ENCODE results near the gene ZDHHC20. TPM values are rescaled to one million over a fixed set of nuclear protein-coding genes. Genes with fewer than 3 reads are reported as not detected.

The ZDHHC20 gene
- total and polyA plus RNA-seq, 2 donors: 39.7 to 69.9 TPM

DNA sequence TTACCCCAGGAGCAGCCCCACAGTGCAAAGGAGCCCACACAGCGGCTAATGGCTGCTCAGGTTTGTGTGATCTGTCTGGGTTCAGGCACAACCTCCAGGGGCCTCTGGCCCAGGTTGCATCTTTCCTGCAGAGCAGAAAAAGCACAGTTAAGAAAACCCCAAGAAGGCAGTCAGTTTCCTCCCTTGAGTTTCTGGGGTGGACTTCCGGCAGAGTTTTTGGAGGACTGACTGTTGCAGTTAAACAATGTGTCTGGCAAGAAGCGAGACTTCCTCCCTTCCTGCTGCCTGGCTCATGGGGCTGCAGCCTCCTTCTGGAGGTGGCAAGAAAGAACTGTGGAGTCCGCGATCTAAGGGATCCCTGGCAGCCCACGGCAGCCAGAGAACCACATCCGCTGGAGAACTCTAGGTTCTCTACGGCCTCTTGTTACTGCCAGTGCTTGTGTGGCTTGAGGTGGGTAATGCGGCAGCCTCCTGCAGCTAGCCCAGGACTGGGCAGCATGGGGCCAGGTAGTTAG lies 114.4 kb downstream of the ZDHHC20 start:
- Histone ChIP-seq H3K27ac (ENCODE audit: low read depth in 1 of 2, low read length in 1 of 2) (peak overlapping the region; percentile 86 to 89), H3K27me3 (ENCODE audit: control insufficient read depth in 2 of 2, insufficient read depth in 1 of 2, low read length in 1 of 2) (no peaks in the 10 kb centered on the region), H3K9me3 (ENCODE audit: control insufficient read depth in 2 of 2, insufficient read depth in 1 of 2, low read length in 1 of 2) (no peaks in the 10 kb centered on the region), H3K4me1 (ENCODE audit: control insufficient read depth in 2 of 2, insufficient read depth in 2 of 2, low read length in 2 of 2) (peaks cover 15 to 27% of the 10 kb centered on the region in 2 donors), H3K36me3 (ENCODE audit: control insufficient read depth in 2 of 2, insufficient read depth in 2 of 2, low read length in 1 of 2) (no peaks in the 10 kb centered on the region), H3K4me3 (ENCODE audit: low read length in 2 of 2) (peak overlapping the region; percentile 11 to 19)
- WGBS: 44% methylated on average over 9 of the region's 9 CpGs
- peak in 8 of 9 donors; percentile 9 to 78 (median 42) for DNase-seq (ENCODE audit: low read depth in 6 of 9, low spot score in 9 of 9)

DNA sequence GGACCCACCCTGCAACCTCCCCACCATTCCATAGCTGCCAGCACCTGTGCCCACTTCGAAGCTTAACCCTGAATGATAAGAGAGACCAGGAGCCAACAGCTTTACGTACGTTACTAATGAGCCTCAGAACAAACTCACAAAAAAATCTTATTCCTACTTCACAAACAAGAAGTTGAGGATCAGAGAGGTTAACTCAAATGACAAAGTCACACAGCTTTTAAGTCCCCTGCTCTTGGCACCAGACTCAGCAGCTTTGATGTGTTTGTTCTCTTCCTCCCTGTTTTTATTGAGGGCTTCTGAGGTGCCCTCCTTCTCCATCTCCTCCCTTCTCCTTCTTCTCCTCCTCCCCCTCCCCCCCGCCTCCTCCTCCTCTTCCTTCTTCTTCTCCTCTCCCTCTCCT lies 115.4 kb downstream of the ZDHHC20 start:
- peak in 1 of 9 donors; percentile 40 for DNase-seq (ENCODE audit: low read depth in 6 of 9, low spot score in 9 of 9)
- 79% methylated on average over 4 of the region's 4 CpGs for WGBS
- H3K4me3 ChIP-seq (ENCODE audit: low read length in 2 of 2): peak overlapping the region in 1 of 2 donors; percentile 0
- no peaks in the 10 kb centered on the region for H3K27me3 ChIP-seq (ENCODE audit: control insufficient read depth in 2 of 2, insufficient read depth in 1 of 2, low read length in 1 of 2)
- H3K9me3 ChIP-seq (ENCODE audit: control insufficient read depth in 2 of 2, insufficient read depth in 1 of 2, low read length in 1 of 2): no peaks in the 10 kb centered on the region
- no peaks in the 10 kb centered on the region for H3K36me3 ChIP-seq (ENCODE audit: control insufficient read depth in 2 of 2, insufficient read depth in 2 of 2, low read length in 1 of 2)
- H3K4me1 ChIP-seq (ENCODE audit: control insufficient read depth in 2 of 2, insufficient read depth in 2 of 2, low read length in 2 of 2): peaks cover 15 to 27% of the 10 kb centered on the region in 2 donors
- H3K27ac ChIP-seq (ENCODE audit: low read depth in 1 of 2, low read length in 1 of 2): peak overlapping the region; percentile 15 to 89

DNA sequence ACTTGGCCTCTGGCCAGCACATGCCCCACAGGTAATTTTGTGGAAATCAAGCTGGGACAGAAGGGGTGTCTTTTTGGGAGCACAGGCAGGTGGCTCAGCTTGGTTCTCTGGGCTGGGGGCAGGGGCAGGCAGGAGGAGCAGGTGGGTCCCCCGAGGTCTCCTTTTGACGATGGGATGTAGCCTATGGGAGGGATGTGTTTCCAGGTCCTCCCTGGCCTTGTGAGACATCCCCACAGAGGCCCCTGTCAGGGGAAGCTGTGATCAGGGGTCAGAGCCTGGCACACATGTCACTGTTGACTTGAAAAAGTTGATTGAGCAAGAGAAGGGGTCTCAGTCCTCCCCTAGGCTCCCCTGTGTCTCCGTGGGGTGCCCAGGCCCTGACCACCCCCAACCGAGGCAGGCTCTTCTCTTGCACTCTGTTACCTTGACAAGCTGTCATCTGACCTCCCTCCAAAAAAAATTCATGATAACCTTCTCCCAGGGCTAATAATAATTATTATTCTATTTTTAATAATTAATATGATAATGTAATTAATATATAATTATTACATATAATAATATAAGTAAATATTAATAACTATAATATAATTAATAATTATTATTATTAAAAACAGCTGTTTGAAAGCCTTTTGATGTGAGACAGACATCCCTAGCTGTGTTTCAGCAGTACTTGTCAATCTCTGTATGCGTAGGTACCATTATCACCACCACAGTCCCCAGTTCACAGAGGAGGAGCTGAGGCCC lies 116.2 kb downstream of the ZDHHC20 start:
- peak overlapping the region; percentile 11 to 40 for H3K27ac ChIP-seq (ENCODE audit: low read depth in 1 of 2, low read length in 1 of 2)
- no peaks in the 10 kb centered on the region for H3K36me3 ChIP-seq (ENCODE audit: control insufficient read depth in 2 of 2, insufficient read depth in 2 of 2, low read length in 1 of 2)
- no peak overlapping the region for H3K4me3 ChIP-seq (ENCODE audit: low read length in 2 of 2)
- H3K27me3 ChIP-seq (ENCODE audit: control insufficient read depth in 2 of 2, insufficient read depth in 1 of 2, low read length in 1 of 2): no peaks in the 10 kb centered on the region
- WGBS: 93% methylated on average over 5 of the region's 5 CpGs
- DNase-seq (ENCODE audit: low read depth in 6 of 9, low spot score in 9 of 9): no peak
- peaks cover 15 to 27% of the 10 kb centered on the region in 2 donors for H3K4me1 ChIP-seq (ENCODE audit: control insufficient read depth in 2 of 2, insufficient read depth in 2 of 2, low read length in 2 of 2)
- H3K9me3 ChIP-seq (ENCODE audit: control insufficient read depth in 2 of 2, insufficient read depth in 1 of 2, low read length in 1 of 2): no peaks in the 10 kb centered on the region

DNA sequence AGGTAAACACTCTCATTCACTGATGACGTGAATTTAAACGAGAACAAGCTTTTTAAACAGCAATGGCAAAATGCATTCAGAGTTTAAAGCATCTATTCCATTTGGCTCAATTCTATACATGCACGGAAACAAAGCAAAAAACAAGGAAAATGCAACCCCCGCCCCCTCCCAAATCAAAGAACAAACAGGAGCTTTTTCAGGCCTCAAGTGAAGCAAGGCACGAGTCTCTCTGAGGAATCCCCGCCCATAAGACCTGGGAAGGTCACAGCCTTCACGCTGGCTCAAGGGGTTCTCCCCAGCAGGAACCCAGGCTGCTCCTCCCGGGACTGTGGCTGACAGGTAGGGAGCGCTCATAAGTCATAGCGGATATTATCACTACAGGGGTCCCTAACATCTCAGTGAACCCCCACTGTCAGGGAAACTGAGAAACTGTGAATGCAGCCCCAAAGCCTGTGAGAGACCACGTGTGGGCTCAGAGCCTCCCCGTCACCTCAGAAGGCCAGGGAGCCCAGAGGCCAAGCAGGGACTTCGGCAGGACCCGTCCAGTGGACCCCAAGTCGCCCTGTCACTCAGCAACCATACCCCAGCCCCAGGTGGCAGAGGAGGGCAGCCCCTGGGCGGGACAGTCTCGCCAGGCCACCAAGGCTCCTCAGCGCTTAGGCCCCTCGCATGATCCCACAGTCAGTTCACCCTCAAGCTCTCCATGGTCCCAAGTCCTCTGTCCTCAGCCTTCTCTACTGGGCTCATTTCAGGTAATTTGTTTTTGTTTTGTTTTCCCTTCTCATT lies 117.3 kb downstream of the ZDHHC20 start:
- Histone ChIP-seq H3K4me1 (ENCODE audit: control insufficient read depth in 2 of 2, insufficient read depth in 2 of 2, low read length in 2 of 2) (peaks cover 15 to 27% of the 10 kb centered on the region in 2 donors), H3K27ac (ENCODE audit: low read depth in 1 of 2, low read length in 1 of 2) (no peak overlapping the region), H3K27me3 (ENCODE audit: control insufficient read depth in 2 of 2, insufficient read depth in 1 of 2, low read length in 1 of 2) (no peaks in the 10 kb centered on the region), H3K36me3 (ENCODE audit: control insufficient read depth in 2 of 2, insufficient read depth in 2 of 2, low read length in 1 of 2) (no peaks in the 10 kb centered on the region), H3K9me3 (ENCODE audit: control insufficient read depth in 2 of 2, insufficient read depth in 1 of 2, low read length in 1 of 2) (no peaks in the 10 kb centered on the region), H3K4me3 (ENCODE audit: low read length in 2 of 2) (no peak overlapping the region)
- 96% methylated on average over 19 of the region's 19 CpGs for WGBS
- no peak for DNase-seq (ENCODE audit: low read depth in 6 of 9, low spot score in 9 of 9)

DNA sequence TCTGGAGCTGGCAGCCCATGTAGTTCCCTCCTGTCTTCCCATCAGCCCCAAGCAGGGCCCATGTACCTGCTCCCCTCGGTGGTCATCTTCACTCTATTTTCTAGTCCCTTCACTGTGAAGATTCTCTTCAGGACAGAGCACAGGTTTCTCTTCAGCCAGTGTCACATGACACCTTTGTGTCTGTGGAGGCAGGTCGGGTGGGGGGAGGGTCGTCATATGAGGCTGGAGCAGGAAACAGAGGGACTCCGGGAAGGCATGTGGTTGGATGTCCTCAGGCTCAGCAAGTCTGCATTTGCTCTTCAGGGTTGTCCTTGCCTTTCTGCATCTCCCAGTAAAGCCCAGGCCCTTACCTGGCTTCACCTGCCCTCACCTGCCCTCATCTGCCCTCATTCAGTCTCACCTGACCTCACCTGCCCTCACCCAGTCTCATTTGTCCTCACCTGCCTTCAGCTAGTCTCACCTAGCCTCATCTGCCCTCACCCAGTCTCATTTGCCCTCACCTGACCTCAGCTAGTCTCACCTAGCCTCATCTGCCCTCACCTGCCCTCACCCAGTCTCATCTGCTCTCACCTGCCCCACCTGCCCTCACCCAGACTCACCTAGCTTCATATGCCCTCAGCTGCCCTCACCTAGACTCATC lies 120.3 kb downstream of the ZDHHC20 start:
- no peaks in the 10 kb centered on the region for H3K9me3 ChIP-seq (ENCODE audit: control insufficient read depth in 2 of 2, insufficient read depth in 1 of 2, low read length in 1 of 2)
- 65% methylated on average over 4 of the region's 4 CpGs for WGBS
- no peak for DNase-seq (ENCODE audit: low read depth in 6 of 9, low spot score in 9 of 9)
- H3K36me3 ChIP-seq (ENCODE audit: control insufficient read depth in 2 of 2, insufficient read depth in 2 of 2, low read length in 1 of 2): no peaks in the 10 kb centered on the region
- no peaks in the 10 kb centered on the region for H3K27me3 ChIP-seq (ENCODE audit: control insufficient read depth in 2 of 2, insufficient read depth in 1 of 2, low read length in 1 of 2)
- no peak overlapping the region for H3K27ac ChIP-seq (ENCODE audit: low read depth in 1 of 2, low read length in 1 of 2)
- H3K4me3 ChIP-seq (ENCODE audit: low read length in 2 of 2): no peak overlapping the region
- peaks cover 6 to 13% of the 10 kb centered on the region in 2 donors for H3K4me1 ChIP-seq (ENCODE audit: control insufficient read depth in 2 of 2, insufficient read depth in 2 of 2, low read length in 2 of 2)

DNA sequence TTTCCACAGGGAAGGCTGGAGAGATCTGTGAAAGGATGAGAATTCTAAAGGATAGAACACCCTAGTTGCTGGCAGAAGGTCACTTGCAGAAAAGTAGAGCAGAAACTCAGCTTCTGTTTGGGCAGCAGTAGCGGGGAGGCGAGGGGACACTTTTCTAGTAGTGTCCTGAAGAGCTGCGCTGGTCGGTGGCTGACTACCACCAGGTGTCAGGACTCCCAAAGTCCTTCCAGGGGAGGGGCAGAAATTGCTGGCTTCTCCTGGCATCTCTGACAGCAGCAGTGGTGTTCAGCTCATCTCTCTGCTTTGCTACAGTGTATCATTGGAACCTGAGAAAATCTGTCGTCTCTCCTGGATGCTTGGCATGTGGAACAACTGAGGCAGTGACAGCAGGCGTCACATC lies 120.9 kb downstream of the ZDHHC20 start:
- 94% methylated on average over 6 of the region's 6 CpGs for WGBS
- H3K9me3 ChIP-seq (ENCODE audit: control insufficient read depth in 2 of 2, insufficient read depth in 1 of 2, low read length in 1 of 2): no peaks in the 10 kb centered on the region
- no peak for DNase-seq (ENCODE audit: low read depth in 6 of 9, low spot score in 9 of 9)

DNA sequence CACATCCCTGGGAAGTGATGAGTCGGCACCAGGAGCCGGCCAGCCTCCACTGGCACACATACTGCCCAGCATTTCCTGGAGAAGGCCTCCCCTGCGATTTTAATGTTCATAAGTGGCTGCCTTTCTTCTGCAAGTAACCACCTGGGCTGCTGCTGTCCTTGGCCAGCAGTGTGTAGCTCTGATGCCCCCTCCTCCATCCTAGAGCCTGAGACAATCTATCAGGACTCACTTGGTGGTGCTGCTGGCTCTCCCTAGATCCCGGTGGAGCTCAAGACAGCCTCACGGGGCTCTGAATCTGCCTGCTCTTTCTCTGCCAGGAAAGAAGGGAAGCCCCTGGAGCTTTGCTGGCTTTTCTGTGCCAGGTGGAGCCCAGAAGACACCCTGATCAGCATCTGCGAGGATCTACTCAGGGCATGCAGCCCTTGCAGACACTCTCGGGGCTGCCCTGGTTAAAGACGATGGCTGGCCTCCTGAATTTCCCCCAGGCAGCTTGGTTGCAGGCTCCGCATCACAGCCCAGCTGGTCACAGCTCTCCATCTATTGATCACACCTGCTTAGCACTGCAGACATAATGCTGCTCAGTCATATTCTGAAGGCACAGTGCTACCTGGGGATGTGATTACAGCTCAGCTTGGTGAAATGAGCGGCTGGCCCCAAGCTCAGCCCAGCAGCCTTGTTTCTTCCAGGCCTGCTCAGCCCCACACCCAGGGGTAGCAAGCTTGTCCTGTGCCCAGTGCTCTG lies 122.3 kb downstream of the ZDHHC20 start:
- Histone ChIP-seq H3K9me3 (ENCODE audit: control insufficient read depth in 2 of 2, insufficient read depth in 1 of 2, low read length in 1 of 2) (no peaks in the 10 kb centered on the region), H3K27ac (ENCODE audit: low read depth in 1 of 2, low read length in 1 of 2) (no peak overlapping the region), H3K4me1 (ENCODE audit: control insufficient read depth in 2 of 2, insufficient read depth in 2 of 2, low read length in 2 of 2) (no peaks in the 10 kb centered on the region), H3K4me3 (ENCODE audit: low read length in 2 of 2) (no peak overlapping the region), H3K27me3 (ENCODE audit: control insufficient read depth in 2 of 2, insufficient read depth in 1 of 2, low read length in 1 of 2) (no peaks in the 10 kb centered on the region), H3K36me3 (ENCODE audit: control insufficient read depth in 2 of 2, insufficient read depth in 2 of 2, low read length in 1 of 2) (no peaks in the 10 kb centered on the region)
- 94% methylated on average over 10 of the region's 10 CpGs for WGBS
- no peak for DNase-seq (ENCODE audit: low read depth in 6 of 9, low spot score in 9 of 9)

More for the DNA sequence above, 120.9 kb downstream of the ZDHHC20 start:
- Histone ChIP-seq H3K27me3 (ENCODE audit: control insufficient read depth in 2 of 2, insufficient read depth in 1 of 2, low read length in 1 of 2) (no peaks in the 10 kb centered on the region), H3K27ac (ENCODE audit: low read depth in 1 of 2, low read length in 1 of 2) (no peak overlapping the region), H3K4me3 (ENCODE audit: low read length in 2 of 2) (no peak overlapping the region), H3K4me1 (ENCODE audit: control insufficient read depth in 2 of 2, insufficient read depth in 2 of 2, low read length in 2 of 2) (peaks cover under 1 to 7% of the 10 kb centered on the region in 2 donors), H3K36me3 (ENCODE audit: control insufficient read depth in 2 of 2, insufficient read depth in 2 of 2, low read length in 1 of 2) (no peaks in the 10 kb centered on the region)

DNA sequence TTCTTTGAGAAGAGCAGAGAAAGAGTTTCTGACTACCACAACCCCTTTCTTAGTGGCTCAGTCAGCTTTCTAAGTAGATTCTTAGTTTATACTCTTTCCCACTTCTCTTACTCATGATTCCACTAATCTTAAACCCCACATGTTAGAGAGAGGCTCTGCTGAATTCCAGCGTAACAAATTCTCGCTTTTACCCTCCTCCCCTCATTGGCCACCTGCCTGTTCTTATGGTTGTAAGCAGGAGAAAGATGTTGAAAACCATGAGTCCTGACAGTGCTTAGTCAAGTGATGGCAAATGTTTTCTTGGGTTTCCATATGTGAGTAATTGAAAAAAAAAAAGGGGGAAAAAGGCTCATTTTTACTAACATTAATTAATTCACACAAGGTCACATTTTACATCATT lies 125.9 kb downstream of the ZDHHC20 start:
- H3K27me3 ChIP-seq (ENCODE audit: control insufficient read depth in 2 of 2, insufficient read depth in 1 of 2, low read length in 1 of 2): no peaks in the 10 kb centered on the region
- no peaks in the 10 kb centered on the region for H3K9me3 ChIP-seq (ENCODE audit: control insufficient read depth in 2 of 2, insufficient read depth in 1 of 2, low read length in 1 of 2)
- DNase-seq (ENCODE audit: low read depth in 6 of 9, low spot score in 9 of 9): no peak
- no peaks in the 10 kb centered on the region for H3K36me3 ChIP-seq (ENCODE audit: control insufficient read depth in 2 of 2, insufficient read depth in 2 of 2, low read length in 1 of 2)
- no peak overlapping the region for H3K4me3 ChIP-seq (ENCODE audit: low read length in 2 of 2)
- no peaks in the 10 kb centered on the region for H3K4me1 ChIP-seq (ENCODE audit: control insufficient read depth in 2 of 2, insufficient read depth in 2 of 2, low read length in 2 of 2)
- no peak overlapping the region for H3K27ac ChIP-seq (ENCODE audit: low read depth in 1 of 2, low read length in 1 of 2)
- WGBS: 73% methylated on average over 2 of the region's 2 CpGs

Data from thymus (tissue), 11 donors.